H1 (cell line): ENCODE data around the gene GUCY1A1. TPM values are rescaled to one million over a fixed set of nuclear protein-coding genes. Genes with fewer than 3 reads are reported as not detected.

Experiments
- CTCF ChIA-PET: fragments of 300-600 bp; sonication (Branson Sonifier 250); formaldehyde crosslinking; loops from one replicate; lab custom pipeline; 2021; ENCODE audit not compliant: partially characterized antibody; lab: Charles Lee
- POLR2A ChIA-PET: fragments of 300-600 bp; sonication (Branson Sonifier 250); formaldehyde crosslinking; loops from one replicate; lab custom pipeline; 2021; ENCODE audit warnings: inconsistent platforms; ENCODE audit not compliant: partially characterized antibody; lab: Charles Lee
- DNase-seq, 2 experiments: peaks; one replicate each; pipeline versions ENCODE4 v3.0.0 to v3.0.0-alpha.2; 2010 to 2022; ENCODE audit warnings: low spot score in 2 of 2, low read depth in 1 of 2, mixed read lengths in 1 of 2
- FAIRE-seq: peaks from 2 replicates; lab custom pipeline; 2011; peaks lifted over from hg19 to GRCh38; lab: Jason Lieb, UNC
- H2AFZ ChIP-seq: 2 replicates; pipeline ENCODE4 v1.8.1; 2012; ENCODE audit warnings: low read length, inconsistent platforms
- H2AK5ac ChIP-seq: 2 replicates; pipeline ENCODE4 v1.6.1; 2013; ENCODE audit warnings: low read depth, low read length
- H2BK120ac ChIP-seq: replicated peaks from 2 replicates; pipeline ENCODE3; 2013; ENCODE audit warnings: low read depth, low read length, inconsistent platforms
- H2BK12ac ChIP-seq: 2 replicates; pipeline ENCODE4 v1.6.1; 2013; ENCODE audit warnings: low read depth, low read length
- H2BK15ac ChIP-seq: 2 replicates; pipeline ENCODE4 v1.6.1; 2013; ENCODE audit warnings: low read length
- H2BK20ac ChIP-seq: 2 replicates; pipeline ENCODE4 v1.6.1; 2013; ENCODE audit warnings: low read length
- H2BK5ac ChIP-seq: 2 replicates; pipeline ENCODE4 v1.6.1; 2013; ENCODE audit warnings: low read depth, low read length
- H3K14ac ChIP-seq: 2 replicates; pipeline ENCODE4 v1.6.1; 2013; ENCODE audit warnings: inconsistent platforms; ENCODE audit not compliant: insufficient read length
- H3K18ac ChIP-seq: 2 replicates; pipeline ENCODE4 v1.6.1; 2013; ENCODE audit warnings: low read length; ENCODE audit errors: extremely low read depth
- H3K23ac ChIP-seq: 2 replicates; pipeline ENCODE4 v1.6.1; 2013; ENCODE audit warnings: inconsistent platforms; ENCODE audit not compliant: insufficient read length
- H3K23me2 ChIP-seq: 2 replicates; pipeline ENCODE4 v1.6.1; 2013; ENCODE audit warnings: low read depth, low read length
- H3K27ac ChIP-seq: 2 replicates; pipeline ENCODE4 v1.6.1; 2011; ENCODE audit warnings: low read depth, low read length, inconsistent platforms
- H3K27me3 ChIP-seq, 4 experiments: replicated peaks in 1 of 4; 1 replicate in 1 of 4; 2 replicates in 3 of 4; pipeline versions ENCODE4 v1.6.1 to v1.8.1; 2011 to 2013; ENCODE audit warnings: low read length in 3 of 4, mild to moderate bottlenecking in 3 of 4, inconsistent platforms in 2 of 4, mixed read lengths in 2 of 4, moderate library complexity in 1 of 4; ENCODE audit not compliant: control insufficient read depth in 3 of 4, insufficient read depth in 3 of 4; ENCODE audit errors: extremely low read depth in 1 of 4
- H3K36me3 ChIP-seq, 4 experiments: 2 replicates each; pipeline versions ENCODE4 v1.6.1 to v1.8.1; 2011 to 2013; ENCODE audit warnings: mild to moderate bottlenecking in 4 of 4, low read length in 3 of 4, moderate library complexity in 2 of 4, control low read depth in 1 of 4, inconsistent platforms in 1 of 4; ENCODE audit not compliant: insufficient read depth in 4 of 4, control insufficient read depth in 2 of 4
- H3K4ac ChIP-seq: replicated peaks from 2 replicates; pipeline ENCODE3; 2013; ENCODE audit warnings: low read length, low read depth, mixed read lengths, inconsistent platforms; ENCODE audit not compliant: insufficient read length
- H3K4me1 ChIP-seq, 4 experiments: replicated peaks in 1 of 4; 1 replicate in 1 of 4; 2 replicates in 3 of 4; pipeline versions ENCODE4 v1.6.1 to v1.8.1; 2011 to 2013; ENCODE audit warnings: low read length in 3 of 4, inconsistent platforms in 2 of 4, mixed read lengths in 1 of 4; ENCODE audit not compliant: insufficient read depth in 4 of 4, control insufficient read depth in 3 of 4
- H3K4me2 ChIP-seq, 2 experiments: 2 replicates each; pipeline versions ENCODE4 v1.6.1 to v1.8.1; 2011 to 2013; ENCODE audit warnings: low read depth in 2 of 2, low read length in 2 of 2, control low read depth in 1 of 2, inconsistent platforms in 1 of 2, mild to moderate bottlenecking in 1 of 2; ENCODE audit not compliant: insufficient read depth in 1 of 2
- H3K4me3 ChIP-seq, 4 experiments: fragments of 200-600, 300-600 bp in 1 of 4; sonication (generic), shearing (Covaris generic), sonication (Bioruptor Twin) in 1 of 4; 2 replicates each; pipeline versions ENCODE4 v1.5.1 to v1.8.1; 2011 to 2016; ENCODE audit warnings: low read length in 4 of 4, low read depth in 3 of 4, control low read depth in 2 of 4, inconsistent platforms in 2 of 4, mild to moderate bottlenecking in 2 of 4, mixed read lengths in 1 of 4, moderate library complexity in 1 of 4; ENCODE audit not compliant: insufficient read depth in 2 of 4; ENCODE audit errors: extremely low read depth in 1 of 4
- H3K56ac ChIP-seq: replicated peaks from 2 replicates; pipeline ENCODE3; 2013; ENCODE audit warnings: low read depth, mild to moderate bottlenecking, mixed read lengths, low read length, inconsistent platforms; ENCODE audit not compliant: insufficient read length
- H3K79me1 ChIP-seq: 2 replicates; pipeline ENCODE4 v1.6.1; 2013; ENCODE audit warnings: low read depth, low read length, control low read depth
- H3K79me2 ChIP-seq, 2 experiments: 2 replicates each; pipeline versions ENCODE4 v1.6.1 to v1.8.1; 2012 to 2013; ENCODE audit warnings: low read length in 2 of 2, mild to moderate bottlenecking in 2 of 2, inconsistent platforms in 1 of 2; ENCODE audit not compliant: insufficient read depth in 2 of 2, control insufficient read depth in 1 of 2
- H3K9ac ChIP-seq, 4 experiments: replicated peaks in 1 of 4; 1 replicate in 1 of 4; 2 replicates in 3 of 4; pipeline versions ENCODE4 v1.6.1 to v1.8.1; 2011 to 2013; ENCODE audit warnings: low read depth in 3 of 4, low read length in 3 of 4, control low read depth in 2 of 4, mild to moderate bottlenecking in 2 of 4, moderate library complexity in 2 of 4, inconsistent platforms in 1 of 4; ENCODE audit errors: extremely low read depth in 1 of 4
- H3K9me3 ChIP-seq, 2 experiments: 2 replicates each; pipeline versions ENCODE4 v1.6.1 to v1.8.1; 2012 to 2013; ENCODE audit warnings: mild to moderate bottlenecking in 2 of 2, moderate library complexity in 2 of 2, control low read depth in 1 of 2, inconsistent platforms in 1 of 2, low read depth in 1 of 2, low read length in 1 of 2, mixed read lengths in 1 of 2; ENCODE audit not compliant: insufficient read depth in 2 of 2
- H4K20me1 ChIP-seq, 2 experiments: replicated peaks in 1 of 2; 2 replicates each; pipeline versions ENCODE3 to v1.8.1; 2011 to 2013; ENCODE audit warnings: inconsistent platforms in 2 of 2, low read length in 2 of 2, mild to moderate bottlenecking in 1 of 2; ENCODE audit not compliant: insufficient read depth in 2 of 2, control insufficient read depth in 1 of 2
- H4K5ac ChIP-seq: 2 replicates; pipeline ENCODE4 v1.6.1; 2013; ENCODE audit warnings: low read length, low read depth, mixed read lengths, inconsistent platforms; ENCODE audit not compliant: insufficient read length
- H4K8ac ChIP-seq: 2 replicates; pipeline ENCODE4 v1.8.0; 2013; ENCODE audit warnings: mild to moderate bottlenecking, moderate library complexity, low read length, inconsistent platforms; ENCODE audit not compliant: insufficient read depth; ENCODE audit errors: extremely low read depth
- H4K91ac ChIP-seq: replicated peaks from 2 replicates; pipeline ENCODE3; 2013; ENCODE audit warnings: low read length, mixed read lengths, inconsistent platforms; ENCODE audit not compliant: insufficient read length
- CEBPB ChIP-seq: IDR thresholded peaks from 2 replicates; pipeline ENCODE4 v1.6.1; 2012; ENCODE audit warnings: low read depth, low read length
- EP300 ChIP-seq, 2 experiments: IDR thresholded peaks; 1 replicate in 1 of 2; 2 replicates in 1 of 2; pipeline ENCODE4 v1.6.1; 2011 to 2012; ENCODE audit warnings: low read depth in 2 of 2, low read length in 2 of 2, mild to moderate bottlenecking in 2 of 2, borderline replicate concordance in 1 of 2, inconsistent platforms in 1 of 2, moderate library complexity in 1 of 2
- HDAC6 ChIP-seq: IDR thresholded peaks from one replicate; pipeline ENCODE4 v1.7.1; 2012; ENCODE audit warnings: low read depth, mild to moderate bottlenecking, inconsistent platforms, low read length, moderate library complexity
- JUN ChIP-seq: IDR thresholded peaks from 2 replicates; pipeline ENCODE4 v1.6.1; 2011; ENCODE audit warnings: low read depth, mild to moderate bottlenecking, improper control_type of control experiment, low read length
- KDM1A ChIP-seq: fragments of 200-600, 300-600 bp; sonication (generic); IDR thresholded peaks from 2 replicates; pipeline ENCODE4 v1.7.1; 2016; ENCODE audit warnings: mild to moderate bottlenecking, low read length, borderline replicate concordance
- MAX ChIP-seq: IDR thresholded peaks from 2 replicates; pipeline ENCODE4 v1.6.1; 2012; ENCODE audit warnings: inconsistent platforms
- RAD21 ChIP-seq, 2 experiments: IDR thresholded peaks in 1 of 2; conservative IDR thresholded peaks in 1 of 2; 2 replicates each; pipeline ENCODE4 v1.6.1; 2011; ENCODE audit warnings: low read depth in 2 of 2, low read length in 2 of 2, improper control_type of control experiment in 1 of 2, inconsistent platforms in 1 of 2, mild to moderate bottlenecking in 1 of 2, moderate library complexity in 1 of 2
- SIN3A ChIP-seq, 2 experiments: IDR thresholded peaks in 1 of 2; conservative IDR thresholded peaks in 1 of 2; 2 replicates each; pipeline ENCODE4 v1.6.1; 2011 to 2012; ENCODE audit warnings: low read length in 2 of 2, improper control_type of control experiment in 1 of 2, low read depth in 1 of 2, mild to moderate bottlenecking in 1 of 2
- SP2 ChIP-seq: IDR thresholded peaks from 2 replicates; pipeline ENCODE4 v1.6.1; 2012; ENCODE audit warnings: mild to moderate bottlenecking, low read length, inconsistent platforms
- TAF7 ChIP-seq: optimal IDR thresholded peaks from 2 replicates; pipeline ENCODE3; 2011; ENCODE audit warnings: low read depth, mild to moderate bottlenecking, inconsistent platforms, low read length, moderate library complexity, borderline replicate concordance
- YY1 ChIP-seq: IDR thresholded peaks from 2 replicates; pipeline ENCODE4 v1.6.1; 2011; ENCODE audit warnings: low read depth, mild to moderate bottlenecking, low read length
- WGBS, 2 experiments: shearing (Covaris generic) in 1 of 2; methylation state at CpG; one replicate each; pipeline versions ENCODE4 v1.1.6 to v1.1.7; 2013 to 2015; ENCODE audit warnings: low lambda C conversion rate in 2 of 2, mixed read lengths in 2 of 2, inconsistent platforms in 1 of 2, low coverage in 1 of 2, missing lambda C conversion rate in 1 of 2; ENCODE audit not compliant: insufficient replicate concordance in 2 of 2, insufficient coverage in 1 of 2, insufficient read length in 1 of 2; ENCODE audit errors: extremely low coverage in 1 of 2, missing lambda C conversion rate in 1 of 2; 5-methylcytosine and 5-hydroxymethylcytosine counted together
- polyA plus RNA-seq, 7 experiments: library from polyadenylated mRNA; depleted of rRNA in 3 of 7; stranded (reverse) in 5 of 7; unstranded in 2 of 7; fragments of >200 nt in 5 of 7; fragments of 200-250 nt in 2 of 7; gene quantifications; 1 replicate in 5 of 7; 2 replicates in 1 of 7; 4 replicates in 1 of 7; pipeline versions ENCODE4 v1.2.1 to v1.2.3, GENCODE V29; 2011 to 2013; ENCODE audit warnings: missing spikeins in 2 of 7, mixed read lengths in 2 of 7
- total RNA-seq: library from RNA; stranded (reverse); fragmentation: NEBNext Ultra II Directional; extraction: Animal tissue kit (Norgen Biotek cat#: 25700); gene quantifications from 2 replicates; pipeline ENCODE4 v1.2.1, GENCODE V29; 2021

GUCY1A1 gene
- total and polyA plus RNA-seq, 2 of the 8 experiments (the other 6 are each of a cell fraction or from before 2014, with no cell fraction given) = not detected

- H3K27ac ChIP-seq = no peak overlapping the region
- H2BK20ac ChIP-seq = no peak overlapping the region
- no peak overlapping the region for H3K23ac ChIP-seq
- H3K14ac ChIP-seq = no peak overlapping the region
- no peak overlapping the region for H3K4me3 ChIP-seq
- WGBS, 2 experiments = 100% methylated on average over 1 of the region's 1 CpG; no CpG with 5 or more reads in 1 of the 2 experiments
- H4K91ac ChIP-seq = no peak overlapping the region
- no peak overlapping the region for H4K8ac ChIP-seq
- H3K79me1 ChIP-seq = no peaks in the 10 kb centered on the region
- FAIRE-seq = no peak
- H3K4me1 ChIP-seq = no peaks in the 10 kb centered on the region
- no peaks in the 10 kb centered on the region for H3K27me3 ChIP-seq
- CTCF ChIA-PET = interaction anchor here (1.0 to 1.4 kb wide), 3 partner anchors 17 to 153 kb away, joined by 3 to 4 read pairs (median 3); no protein-coding TSS in a partner anchor
- no peak overlapping the region for H3K4me2 ChIP-seq
- no peak overlapping the region for H2BK5ac ChIP-seq
- H2AFZ ChIP-seq = no peak overlapping the region
- no peaks in the 10 kb centered on the region for H3K79me2 ChIP-seq
- no peak overlapping the region for H2BK120ac ChIP-seq
- H4K20me1 ChIP-seq = no peaks in the 10 kb centered on the region
- H3K36me3 ChIP-seq = no peaks in the 10 kb centered on the region
- no peak overlapping the region for H2BK15ac ChIP-seq
- H2AK5ac ChIP-seq = no peak overlapping the region
- H4K5ac ChIP-seq = no peak overlapping the region
- H3K9ac ChIP-seq = no peak overlapping the region
- H3K9me3 ChIP-seq = no peaks in the 10 kb centered on the region
- no peak overlapping the region for H3K4ac ChIP-seq
- TF ChIP-seq YY1 = no peak
- no peak for TF ChIP-seq EP300 (IDR thresholded peaks at IDR 0.05; ENCODE audit: borderline replicate concordance in 1 of 2, low read depth in 2 of 2, low read length in 2 of 2)
- no peak for TF ChIP-seq SP2
- TF ChIP-seq TAF7 = no peak
- no peak for TF ChIP-seq KDM1A
- TF ChIP-seq CEBPB = no peak
- TF ChIP-seq RAD21 (IDR thresholded peaks at IDR 0.05 in 1 of 2, conservative IDR thresholded peaks at IDR 0.05 in 1 of 2; ENCODE audit: low read depth in 2 of 2, low read length in 2 of 2) = no peak
- no peak for TF ChIP-seq MAX
- no peak for TF ChIP-seq SIN3A (conservative IDR thresholded peaks at IDR 0.05 in 1 of 2, IDR thresholded peaks at IDR 0.05 in 1 of 2; ENCODE audit: low read depth in 1 of 2, low read length in 2 of 2)
- no peak for TF ChIP-seq JUN
- no peak for TF ChIP-seq HDAC6
- TF ChIP-seq, all 59 proteins: peak for 0
- no peaks in the 10 kb centered on the region for H3K23me2 ChIP-seq
- no peak overlapping the region for H3K56ac ChIP-seq
- no peak for DNase-seq
- POLR2A ChIA-PET = no interaction called here
- no peak overlapping the region for H2BK12ac ChIP-seq
- H3K18ac ChIP-seq = no peak overlapping the region
Measured at GRCh38 chr4:155643087-155643486, 23.6 kb upstream of the GUCY1A1 start.
